ENCODE results near the gene DACH1.

DNA sequence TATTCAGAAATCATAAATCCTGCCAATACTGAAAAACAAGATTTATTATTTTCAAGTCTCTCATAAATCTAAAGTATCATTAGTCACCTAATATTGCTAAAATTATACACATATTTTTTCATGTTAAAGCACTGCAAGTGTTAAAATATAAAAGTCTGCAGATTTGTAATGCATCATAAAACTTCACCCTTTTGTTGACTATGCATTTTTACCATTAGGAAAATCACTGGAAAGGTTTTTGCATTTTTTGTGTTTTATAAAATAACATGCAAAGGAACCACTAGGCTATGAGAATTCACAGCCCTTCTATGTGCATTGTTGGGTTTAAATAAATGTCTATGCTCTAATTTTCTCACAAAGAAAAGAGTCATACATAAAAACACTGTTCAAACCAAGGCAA is 407.3 kb downstream of the DACH1 start:
- TF ChIP-seq POLR2A (IDR thresholded peaks at IDR 0.05; ENCODE audit: low read depth, low read length) (no peak), POLR2AphosphoS5 (IDR thresholded peaks at IDR 0.05; ENCODE audit: low read depth, low read length) (no peak)
